Cardiac fibroblast (primary cell): ENCODE data around the gene IFNA4.
"Not testable (repeated sequence)": the region's sequence is repeated elsewhere in the genome, so short reads cannot be mapped to it uniquely, and the experiment has no call there.

ENCODE experiments used
- DNase-seq, 2 donors: peaks; one replicate each; pipeline versions ENCODE4 v3.0.0 to v3.0.0-alpha.2; 2010; ENCODE audit warnings: low read depth in 2 of 2
- H3K4me3 ChIP-seq, 2 donors: replicated peaks in 1 of 2; 1 replicate in 1 of 2; 2 replicates in 1 of 2; pipeline ENCODE4 v1.5.1; 2011; ENCODE audit warnings: low read depth in 2 of 2, low read length in 2 of 2, mild to moderate bottlenecking in 2 of 2, moderate library complexity in 1 of 2
- TF ChIP-seq, protein P1 (sequence below): IDR thresholded peaks from one replicate; pipeline ENCODE4 v1.5.1; 2011; ENCODE audit warnings: low read depth, mild to moderate bottlenecking, low read length, inconsistent platforms

The IFNA4 gene

DNA sequence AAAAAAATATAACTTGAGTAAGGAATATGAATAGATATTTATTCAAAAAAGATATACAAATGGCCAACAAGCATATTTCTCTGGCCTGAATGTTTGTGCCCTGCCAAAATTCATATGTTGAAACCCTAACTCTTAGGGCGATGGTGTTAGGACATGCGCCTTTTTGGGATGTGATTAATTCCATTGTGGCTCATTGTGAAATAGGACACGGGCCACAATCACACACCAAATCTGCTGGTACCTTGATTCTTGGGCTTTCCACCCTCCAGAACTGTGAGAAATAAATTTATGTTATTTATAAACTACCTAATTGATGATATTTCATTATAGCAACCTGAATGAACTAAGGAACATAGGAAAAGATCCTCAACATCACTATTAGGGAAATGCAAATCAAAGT is 15.2 kb downstream of the IFNA4 start:
- TF ChIP-seq, protein P1, sequence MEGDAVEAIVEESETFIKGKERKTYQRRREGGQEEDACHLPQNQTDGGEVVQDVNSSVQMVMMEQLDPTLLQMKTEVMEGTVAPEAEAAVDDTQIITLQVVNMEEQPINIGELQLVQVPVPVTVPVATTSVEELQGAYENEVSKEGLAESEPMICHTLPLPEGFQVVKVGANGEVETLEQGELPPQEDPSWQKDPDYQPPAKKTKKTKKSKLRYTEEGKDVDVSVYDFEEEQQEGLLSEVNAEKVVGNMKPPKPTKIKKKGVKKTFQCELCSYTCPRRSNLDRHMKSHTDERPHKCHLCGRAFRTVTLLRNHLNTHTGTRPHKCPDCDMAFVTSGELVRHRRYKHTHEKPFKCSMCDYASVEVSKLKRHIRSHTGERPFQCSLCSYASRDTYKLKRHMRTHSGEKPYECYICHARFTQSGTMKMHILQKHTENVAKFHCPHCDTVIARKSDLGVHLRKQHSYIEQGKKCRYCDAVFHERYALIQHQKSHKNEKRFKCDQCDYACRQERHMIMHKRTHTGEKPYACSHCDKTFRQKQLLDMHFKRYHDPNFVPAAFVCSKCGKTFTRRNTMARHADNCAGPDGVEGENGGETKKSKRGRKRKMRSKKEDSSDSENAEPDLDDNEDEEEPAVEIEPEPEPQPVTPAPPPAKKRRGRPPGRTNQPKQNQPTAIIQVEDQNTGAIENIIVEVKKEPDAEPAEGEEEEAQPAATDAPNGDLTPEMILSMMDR: no peak
- no peak for DNase-seq
- no peak overlapping the region for H3K4me3 ChIP-seq

DNA sequence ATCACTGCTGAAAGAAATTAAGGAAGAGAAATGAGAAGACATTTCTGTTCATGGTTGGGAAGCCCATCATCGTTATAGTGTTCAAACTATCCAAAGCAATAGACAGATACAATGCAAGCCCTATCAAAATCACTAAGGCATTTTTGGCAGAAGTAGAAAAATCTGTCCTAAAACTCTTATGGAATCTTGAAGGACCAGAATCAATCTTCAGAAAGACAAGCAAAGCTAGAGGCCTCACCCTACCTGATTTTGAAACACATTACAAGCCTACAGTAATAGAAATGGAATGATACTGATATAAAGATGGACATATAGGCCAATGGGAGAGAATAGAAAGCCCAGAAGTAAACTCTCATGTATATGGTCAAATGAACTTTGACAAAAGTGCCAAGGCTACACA is 16.0 kb downstream of the IFNA4 start:
- DNase-seq: no peak
- no peak overlapping the region for H3K4me3 ChIP-seq
- TF ChIP-seq, protein P1: no peak

DNA sequence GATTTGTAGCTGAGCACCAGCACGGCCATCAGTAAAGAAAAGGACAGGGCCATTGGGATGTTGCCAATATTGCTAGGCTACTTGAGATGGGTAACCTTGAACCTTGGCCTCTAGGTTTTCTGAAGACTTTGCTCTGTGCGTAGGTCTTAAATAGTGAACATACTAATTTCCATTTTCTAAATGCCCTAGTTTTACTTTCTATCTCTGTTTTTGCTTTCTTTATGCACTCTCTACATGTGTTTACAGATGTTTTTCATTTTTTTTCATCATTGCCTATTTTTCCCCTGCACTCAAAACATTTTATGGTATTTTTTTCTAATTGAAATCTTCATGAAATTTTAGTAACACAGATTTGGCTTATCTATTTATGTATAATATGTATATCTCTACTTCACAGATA is 20.8 kb downstream of the IFNA4 start, which contains the start of gene IFNA21:
TSS of gene IFNA21 (minus strand) at position 101 of the 400 bp plus-strand sequence. CDS start at position 53, 48 bp downstream.
- not testable (repeated sequence) for DNase-seq, H3K4me3 ChIP-seq

DNA sequence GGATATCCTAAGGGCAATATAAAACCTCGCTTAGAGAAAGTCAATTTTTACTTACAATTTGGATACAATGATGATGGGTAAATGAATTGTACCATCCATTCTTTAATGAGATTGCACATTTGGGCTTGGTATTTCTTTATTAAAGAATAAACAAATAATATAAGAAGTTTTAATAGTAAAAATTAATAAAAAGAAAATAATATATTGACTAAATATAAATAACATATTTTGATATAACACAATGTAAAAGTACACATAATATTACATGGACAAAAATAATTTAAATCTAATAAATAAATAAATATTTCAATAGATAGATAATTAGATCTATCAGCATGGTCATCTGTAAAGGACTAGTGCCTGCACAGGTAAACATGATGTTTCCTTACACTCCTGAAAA is 21.9 kb downstream of the IFNA4 start:
- DNase-seq: no peak
- no peak overlapping the region for H3K4me3 ChIP-seq
- TF ChIP-seq, protein P1: no peak

DNA sequence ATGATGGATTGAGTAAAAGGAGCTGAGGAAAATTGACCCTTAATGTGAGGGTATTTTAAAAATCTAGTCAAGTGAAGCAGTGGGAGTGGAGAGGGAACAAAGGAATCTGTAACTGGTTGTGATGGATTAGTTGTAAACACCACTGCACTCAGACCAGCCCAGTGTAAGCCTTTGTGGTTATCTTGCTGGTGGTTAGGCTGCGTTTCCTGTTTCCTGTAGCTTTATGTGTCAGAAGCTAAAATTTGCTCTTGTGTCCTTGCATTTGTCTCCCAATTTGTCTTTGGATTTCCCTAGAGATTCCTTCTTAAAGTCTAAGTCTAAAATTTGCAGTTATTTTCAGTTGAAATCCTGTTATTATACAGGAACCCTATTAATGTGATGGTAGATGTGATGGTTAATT is 27.2 kb downstream of the IFNA4 start:
- peak; percentile 30 to 45 for DNase-seq

DNA sequence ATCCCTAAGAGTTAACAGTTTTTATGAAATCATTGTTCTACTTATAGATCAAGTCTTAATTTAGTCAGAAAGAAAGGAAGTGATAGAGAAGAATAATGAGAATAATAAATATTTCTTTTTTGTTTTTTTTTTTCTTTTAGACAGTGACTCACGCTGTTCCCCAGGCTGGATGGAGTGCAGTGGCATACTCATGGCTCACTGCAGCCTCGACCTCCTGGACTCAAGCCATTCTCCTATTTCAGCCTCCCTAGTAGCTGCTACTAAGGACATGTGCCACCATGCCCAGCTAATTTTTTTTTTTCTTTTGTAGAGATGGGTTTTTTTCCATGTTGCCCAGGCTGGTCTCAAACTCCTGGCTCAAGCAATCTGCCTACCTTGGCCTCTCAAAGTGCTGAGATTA is 31.9 kb downstream of the IFNA4 start:
- no peak overlapping the region for H3K4me3 ChIP-seq
- DNase-seq: peak in 1 of 2 donors; percentile 55
- TF ChIP-seq, protein P1: no peak

More for the DNA sequence above, 27.2 kb downstream of the IFNA4 start:
- H3K4me3 ChIP-seq: no peak overlapping the region
- TF ChIP-seq, protein P1: no peak

DNA sequence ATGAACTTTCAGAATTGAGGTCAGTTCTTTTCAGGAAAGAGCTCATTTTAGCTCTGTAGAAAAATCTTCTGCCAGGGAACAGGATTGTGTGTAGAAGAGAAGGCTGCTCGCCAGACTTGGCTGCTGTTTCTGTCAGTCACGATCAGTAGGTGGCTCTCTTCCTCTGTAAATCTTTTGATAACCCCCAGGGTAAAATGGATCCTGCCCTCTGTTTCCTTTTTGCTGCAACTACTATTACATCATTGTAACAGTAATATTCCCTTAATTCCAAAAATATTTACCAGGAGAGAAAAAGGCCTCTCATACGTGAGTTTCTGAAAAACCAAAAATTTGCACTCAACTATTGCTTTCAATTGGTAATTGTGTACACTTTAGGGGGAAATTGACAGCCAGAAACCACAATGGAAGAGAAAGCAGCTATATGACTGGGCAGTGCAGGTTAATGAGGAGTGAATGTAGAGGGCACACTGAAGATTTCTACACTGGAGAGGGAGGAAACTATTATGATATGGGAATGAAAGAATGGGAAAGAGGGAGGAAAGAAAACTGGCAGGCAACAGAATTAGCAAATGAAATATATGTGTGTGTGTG is 33.3 kb downstream of the IFNA4 start:
- H3K4me3 ChIP-seq: no peak overlapping the region
- peak; percentile 13 to 45 for DNase-seq

More for the DNA sequence above, 33.3 kb downstream of the IFNA4 start:
- TF ChIP-seq, protein P1: no peak
